Fibroblast of mammary gland (primary cell): ENCODE measurements around the gene S100A4.

Experiments used
- DNase-seq: peaks from one replicate; pipeline ENCODE4 v3.0.0-alpha.2; 2010; ENCODE audit warnings: low read depth
- H3K4me3 ChIP-seq: 2 replicates; pipeline ENCODE4 v1.5.1; 2011; ENCODE audit warnings: low read depth, mild to moderate bottlenecking, low read length, moderate library complexity; ENCODE audit not compliant: control insufficient read depth
- TF ChIP-seq, protein P1 (sequence below): conservative IDR thresholded peaks from 2 replicates; pipeline ENCODE4 v1.5.1; 2011; ENCODE audit warnings: low read depth, low read length, inconsistent platforms; ENCODE audit not compliant: control insufficient read depth, insufficient read depth

S100A4 gene

DNA sequence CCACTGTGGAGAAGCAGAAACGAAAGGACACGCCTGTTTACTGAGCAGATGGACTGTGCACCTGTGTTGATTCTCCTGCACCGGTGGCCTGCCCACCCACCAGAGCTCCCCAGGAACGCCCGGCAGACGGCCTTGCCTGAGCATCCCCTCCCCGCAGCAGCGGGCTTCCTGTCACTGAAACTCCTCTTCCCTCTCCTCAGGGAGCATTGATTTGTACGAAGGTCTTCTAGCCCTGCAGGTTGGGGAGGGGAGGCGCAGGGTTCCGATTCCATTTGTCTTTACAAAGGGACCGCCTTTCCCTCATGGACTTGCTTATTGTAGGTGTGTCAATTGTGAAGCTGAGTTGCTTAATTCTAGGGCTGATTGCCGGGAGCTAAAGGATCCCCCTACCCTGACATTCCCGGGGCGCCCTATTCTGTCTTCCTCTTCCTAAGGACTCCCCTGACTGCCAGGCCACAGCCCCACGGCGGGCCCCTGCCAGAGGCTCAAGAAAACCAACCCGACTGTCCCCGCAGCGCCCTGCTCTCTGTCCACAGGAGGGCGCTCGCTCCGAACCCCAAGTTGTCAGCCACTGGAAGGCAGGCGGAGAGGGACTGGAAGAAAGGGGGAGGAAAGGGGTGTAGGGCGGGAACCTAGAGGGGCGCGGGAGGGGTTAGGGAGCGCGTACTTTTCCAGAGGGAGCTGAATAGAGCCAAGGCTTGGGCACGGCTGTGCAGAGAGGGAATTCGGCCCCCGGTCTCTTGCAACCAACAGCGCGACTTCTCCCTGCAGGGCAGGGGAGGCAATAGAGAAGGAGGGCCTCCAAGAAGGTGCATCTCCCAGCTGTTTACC, 12.6 kb downstream of the S100A4 start:
- peak; percentile 90 for DNase-seq
- TF ChIP-seq, protein P1, sequence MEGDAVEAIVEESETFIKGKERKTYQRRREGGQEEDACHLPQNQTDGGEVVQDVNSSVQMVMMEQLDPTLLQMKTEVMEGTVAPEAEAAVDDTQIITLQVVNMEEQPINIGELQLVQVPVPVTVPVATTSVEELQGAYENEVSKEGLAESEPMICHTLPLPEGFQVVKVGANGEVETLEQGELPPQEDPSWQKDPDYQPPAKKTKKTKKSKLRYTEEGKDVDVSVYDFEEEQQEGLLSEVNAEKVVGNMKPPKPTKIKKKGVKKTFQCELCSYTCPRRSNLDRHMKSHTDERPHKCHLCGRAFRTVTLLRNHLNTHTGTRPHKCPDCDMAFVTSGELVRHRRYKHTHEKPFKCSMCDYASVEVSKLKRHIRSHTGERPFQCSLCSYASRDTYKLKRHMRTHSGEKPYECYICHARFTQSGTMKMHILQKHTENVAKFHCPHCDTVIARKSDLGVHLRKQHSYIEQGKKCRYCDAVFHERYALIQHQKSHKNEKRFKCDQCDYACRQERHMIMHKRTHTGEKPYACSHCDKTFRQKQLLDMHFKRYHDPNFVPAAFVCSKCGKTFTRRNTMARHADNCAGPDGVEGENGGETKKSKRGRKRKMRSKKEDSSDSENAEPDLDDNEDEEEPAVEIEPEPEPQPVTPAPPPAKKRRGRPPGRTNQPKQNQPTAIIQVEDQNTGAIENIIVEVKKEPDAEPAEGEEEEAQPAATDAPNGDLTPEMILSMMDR, result peak; percentile 73

DNA sequence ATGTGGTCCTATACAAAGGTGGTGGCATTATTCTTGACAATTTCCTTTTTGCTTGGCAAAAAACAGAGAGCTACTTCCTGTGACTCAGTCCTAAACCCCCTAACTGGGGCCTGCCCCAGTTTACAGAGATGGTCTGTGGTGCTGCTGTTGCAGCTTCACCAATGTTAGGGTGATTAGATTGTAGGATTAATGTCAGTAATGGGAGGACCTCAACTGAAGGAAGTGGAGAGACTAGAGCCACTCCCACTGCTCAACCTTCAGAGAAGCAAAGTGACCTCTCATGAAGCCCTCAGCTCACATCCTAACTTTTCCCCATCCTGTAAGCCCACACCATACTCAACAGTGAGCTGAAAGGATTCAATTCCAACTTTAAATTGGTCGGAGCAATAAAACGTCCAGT, 13.4 kb downstream of the S100A4 start:
- H3K4me3 ChIP-seq, result no peak overlapping the region
- no peak for DNase-seq
- TF ChIP-seq, protein P1, result no peak

More for the DNA sequence above, 12.6 kb downstream of the S100A4 start:
- H3K4me3 ChIP-seq, result peak overlapping the region; percentile 100

DNA sequence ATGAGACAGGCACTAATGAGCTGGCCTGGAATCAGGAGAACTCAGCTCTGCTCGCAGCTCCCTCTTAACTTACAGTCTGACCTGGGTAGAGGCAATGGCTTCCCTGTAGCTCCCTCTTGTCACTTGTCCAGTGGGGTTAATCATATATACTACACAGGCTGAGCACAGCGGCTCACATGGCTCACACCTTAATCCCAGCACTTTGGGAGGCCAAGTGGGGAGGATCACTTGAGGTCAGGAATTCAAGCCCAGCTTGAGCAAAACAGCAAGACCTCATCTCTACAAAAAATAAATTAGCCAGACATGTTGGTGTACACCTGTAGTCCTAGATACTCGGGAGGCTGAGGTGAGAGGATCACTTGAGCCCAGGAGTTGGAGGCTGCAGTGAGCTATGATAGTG, 14.0 kb downstream of the S100A4 start:
- H3K4me3 ChIP-seq, result no peak overlapping the region
- no peak for DNase-seq
- TF ChIP-seq, protein P1, result no peak

DNA sequence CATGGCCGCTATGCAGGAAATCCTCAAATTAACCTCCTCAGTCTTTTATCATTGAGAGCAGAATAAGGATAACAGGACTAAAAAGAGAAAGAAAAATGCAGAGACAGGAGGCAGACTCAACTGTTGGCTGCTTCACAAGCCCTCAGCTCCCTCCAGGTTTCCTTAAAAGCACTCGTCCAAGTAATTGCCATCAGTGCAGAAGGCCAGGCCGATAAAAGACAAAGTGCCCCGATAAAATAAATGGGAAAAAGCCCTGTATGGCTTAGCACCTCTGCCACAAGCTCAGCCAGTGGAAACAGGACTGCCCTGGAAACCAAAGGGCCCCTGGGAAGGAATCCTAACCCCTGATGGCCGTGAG, 17.9 kb downstream of the S100A4 start:
- TF ChIP-seq, protein P1, result no peak

DNA sequence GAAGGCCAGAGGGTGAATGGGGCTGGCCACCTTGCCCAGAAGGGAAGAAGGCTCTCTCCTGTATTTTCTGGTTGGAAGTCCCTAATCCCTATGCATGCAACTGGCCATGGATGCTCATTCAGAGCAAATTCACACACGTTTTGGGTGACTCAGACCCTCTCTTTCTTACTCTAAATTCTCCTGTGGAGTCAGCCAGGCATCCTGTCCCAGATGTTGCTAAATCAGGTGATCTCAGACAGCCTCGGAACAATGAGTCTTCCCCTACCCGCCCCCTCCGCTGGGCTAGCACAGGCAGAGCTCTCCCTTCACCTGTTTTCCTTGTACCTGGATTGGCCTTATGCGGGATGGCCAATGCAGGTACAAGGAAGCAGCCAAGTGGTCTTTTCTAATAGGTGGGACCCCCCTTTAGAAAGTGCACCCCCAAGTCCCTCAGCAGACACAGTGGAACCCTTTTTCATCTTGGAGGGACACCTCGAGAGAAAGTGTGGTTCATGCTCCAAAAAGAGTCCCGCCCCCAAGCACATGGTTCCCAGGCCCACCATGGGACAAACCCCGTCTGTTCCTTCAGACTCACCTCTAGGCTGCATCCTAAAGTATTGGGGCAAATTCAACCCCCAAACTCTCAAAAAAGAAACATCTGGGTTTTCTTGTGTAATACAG, 18.5 kb downstream of the S100A4 start:
- DNase-seq, result peak; percentile 79
- H3K4me3 ChIP-seq, result no peak overlapping the region
- TF ChIP-seq, protein P1, result no peak

More for the DNA sequence above, 17.9 kb downstream of the S100A4 start:
- DNase-seq, result no peak
- no peak overlapping the region for H3K4me3 ChIP-seq

DNA sequence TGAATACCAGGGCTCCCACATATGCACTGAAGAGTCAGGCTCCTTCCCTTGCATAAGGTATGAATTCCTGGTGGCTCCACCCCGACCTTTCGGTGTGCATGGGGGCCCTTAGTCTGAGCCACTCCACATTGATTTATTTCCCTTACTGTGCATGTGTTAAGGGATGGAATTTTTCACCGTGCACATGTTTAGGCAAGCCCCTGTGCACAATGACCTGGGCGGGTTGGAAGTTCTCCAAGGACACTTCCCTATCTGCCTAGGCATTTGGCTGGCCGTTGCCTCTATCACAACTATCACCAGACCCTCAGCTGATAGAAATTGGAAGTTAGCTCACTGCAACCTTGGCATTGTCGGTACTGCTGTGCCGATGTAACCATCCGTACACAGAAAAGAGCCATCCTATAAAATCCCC, 19.5 kb downstream of the S100A4 start:
- no peak for DNase-seq
- no peak overlapping the region for H3K4me3 ChIP-seq
- TF ChIP-seq, protein P1, result no peak
